Skeletal muscle satellite cell (primary cell): ENCODE results near the gene APBB2.

Experiments
- H3K27me3 ChIP-seq: 2 replicates; pipeline ENCODE4 v1.7.0; 2013; ENCODE audit warnings: low read length; ENCODE audit not compliant: control insufficient read depth, insufficient read depth
- H3K36me3 ChIP-seq: 2 replicates; pipeline ENCODE4 v1.7.0; 2013; ENCODE audit warnings: mild to moderate bottlenecking, control low read depth, low read length; ENCODE audit not compliant: insufficient read depth
- H3K4me1 ChIP-seq: 2 replicates; pipeline ENCODE4 v1.7.0; 2013; ENCODE audit warnings: low read length; ENCODE audit not compliant: control insufficient read depth, insufficient read depth
- H3K4me2 ChIP-seq: 2 replicates; pipeline ENCODE4 v1.7.0; 2013; ENCODE audit warnings: mild to moderate bottlenecking, low read length
- H3K4me3 ChIP-seq: 2 replicates; pipeline ENCODE4 v1.7.0; 2013; ENCODE audit warnings: low read length
- H3K9ac ChIP-seq: 2 replicates; pipeline ENCODE4 v1.7.0; 2013; ENCODE audit warnings: mild to moderate bottlenecking, low read depth, low read length, moderate library complexity
- H3K9me3 ChIP-seq: replicated peaks from 2 replicates; pipeline ENCODE4 v1.7.0; 2013; ENCODE audit warnings: mild to moderate bottlenecking, control low read depth, low read length

APBB2 gene

DNA sequence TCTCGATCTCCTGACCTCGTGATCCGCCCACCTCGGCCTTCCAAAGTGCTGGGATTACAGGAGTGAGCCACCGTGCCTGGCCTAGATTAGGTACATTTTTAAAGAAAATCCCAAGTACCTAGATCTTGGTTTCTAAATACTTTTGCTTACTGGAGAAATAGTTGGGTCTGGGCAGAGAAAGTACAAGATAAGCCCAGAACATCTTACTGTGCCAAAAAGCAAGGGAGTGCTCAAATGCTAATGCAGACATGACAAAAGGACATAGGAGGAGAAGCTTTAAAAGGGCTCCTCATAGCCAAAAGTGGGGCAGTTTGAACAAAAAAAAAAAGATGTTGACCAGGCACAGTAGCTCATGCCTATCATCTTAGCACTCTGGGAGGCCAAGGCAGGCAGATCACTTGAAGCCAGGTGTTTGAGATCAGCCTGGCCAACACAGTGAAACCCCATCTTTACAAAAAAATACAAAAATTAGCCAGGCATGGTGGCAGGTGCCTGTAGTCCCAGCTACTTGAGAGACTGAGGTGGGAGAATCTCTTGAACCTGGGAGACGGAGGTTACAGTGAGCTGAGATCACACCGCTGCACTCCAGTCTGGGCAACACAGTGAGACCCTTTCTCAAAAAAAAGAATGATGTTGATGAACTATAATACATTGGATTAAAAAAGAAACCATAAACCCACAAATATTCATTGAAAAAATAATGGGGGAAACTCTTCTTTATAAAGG, 107.5 kb downstream of the APBB2 start:
- H3K9ac ChIP-seq: no peak overlapping the region
- H3K9me3 ChIP-seq: no peaks in the 10 kb centered on the region
- H3K4me1 ChIP-seq: peaks cover 17% of the 10 kb centered on the region
- H3K36me3 ChIP-seq: peaks cover 17% of the 10 kb centered on the region
- H3K27me3 ChIP-seq: no peaks in the 10 kb centered on the region
- H3K4me2 ChIP-seq: no peak overlapping the region
- H3K4me3 ChIP-seq: no peak overlapping the region

DNA sequence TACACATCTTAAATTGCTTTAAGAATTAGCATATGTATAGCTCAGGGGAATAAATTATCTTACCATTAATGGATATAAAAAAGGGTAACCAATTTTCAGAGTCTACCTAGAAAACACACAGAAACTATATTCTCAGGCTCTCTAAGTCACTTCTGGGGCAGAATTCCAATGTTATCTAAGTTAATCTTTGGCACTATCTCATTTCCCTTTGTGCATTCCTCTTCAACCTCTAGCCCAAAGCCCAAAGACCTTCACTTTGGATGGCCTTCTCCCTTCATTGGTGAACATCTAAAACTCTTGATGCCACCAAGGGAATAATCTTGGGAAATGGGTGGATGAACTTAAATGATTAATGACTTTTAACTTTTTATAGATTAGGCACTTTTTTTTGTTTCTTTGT, 108.3 kb downstream of the APBB2 start:
- Histone ChIP-seq H3K4me2 (no peak overlapping the region), H3K9ac (no peak overlapping the region), H3K4me3 (no peak overlapping the region), H3K4me1 (peaks cover 17% of the 10 kb centered on the region), H3K36me3 (peaks cover 9% of the 10 kb centered on the region), H3K27me3 (no peaks in the 10 kb centered on the region), H3K9me3 (no peaks in the 10 kb centered on the region)

GRCh38 chr4:41104155-41104554, 110.2 kb downstream of the APBB2 start:
- no peaks in the 10 kb centered on the region for H3K36me3 ChIP-seq
- no peaks in the 10 kb centered on the region for H3K9me3 ChIP-seq
- H3K27me3 ChIP-seq: no peaks in the 10 kb centered on the region
- H3K9ac ChIP-seq: no peak overlapping the region
- H3K4me3 ChIP-seq: no peak overlapping the region
- peaks cover 17% of the 10 kb centered on the region for H3K4me1 ChIP-seq
- H3K4me2 ChIP-seq: no peak overlapping the region

DNA sequence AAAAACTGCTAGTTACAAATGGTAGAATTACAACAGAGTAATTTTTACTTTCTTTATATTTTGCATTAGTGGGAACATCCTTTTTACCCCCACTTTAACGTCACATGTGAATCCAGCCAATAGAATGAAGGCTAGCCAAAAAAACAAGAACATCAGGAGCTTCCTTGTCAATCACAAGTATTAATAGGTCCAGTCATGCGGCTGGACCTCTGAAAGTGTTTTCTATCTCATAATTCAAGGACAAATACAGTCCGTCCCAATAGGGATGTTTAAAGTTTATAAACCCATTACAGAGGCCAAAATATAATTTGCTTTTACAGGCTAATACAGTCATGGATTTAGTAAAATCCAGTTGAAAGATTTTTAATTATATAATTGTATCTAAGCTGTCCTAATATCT, 110.7 kb downstream of the APBB2 start:
- no peaks in the 10 kb centered on the region for H3K36me3 ChIP-seq
- no peak overlapping the region for H3K4me2 ChIP-seq
- H3K27me3 ChIP-seq: no peaks in the 10 kb centered on the region
- peaks cover 17% of the 10 kb centered on the region for H3K4me1 ChIP-seq
- no peak overlapping the region for H3K4me3 ChIP-seq
- no peaks in the 10 kb centered on the region for H3K9me3 ChIP-seq
- no peak overlapping the region for H3K9ac ChIP-seq

- H3K9ac ChIP-seq: no peak overlapping the region
- H3K27me3 ChIP-seq: no peaks in the 10 kb centered on the region
- H3K4me1 ChIP-seq: peaks cover 22% of the 10 kb centered on the region
- H3K9me3 ChIP-seq: no peaks in the 10 kb centered on the region
- H3K4me2 ChIP-seq: peak overlapping the region; percentile 2
- no peak overlapping the region for H3K4me3 ChIP-seq
- H3K36me3 ChIP-seq: no peaks in the 10 kb centered on the region
Observed at GRCh38 chr4:41102414-41103092, 111.8 kb downstream of the APBB2 start.

GRCh38 chr4:41098093-41099048, 116.0 kb downstream of the APBB2 start:
- Histone ChIP-seq H3K4me3 (no peak overlapping the region), H3K4me1 (peaks cover 24% of the 10 kb centered on the region), H3K27me3 (no peaks in the 10 kb centered on the region), H3K4me2 (no peak overlapping the region), H3K9ac (no peak overlapping the region), H3K36me3 (no peaks in the 10 kb centered on the region), H3K9me3 (no peaks in the 10 kb centered on the region)

DNA sequence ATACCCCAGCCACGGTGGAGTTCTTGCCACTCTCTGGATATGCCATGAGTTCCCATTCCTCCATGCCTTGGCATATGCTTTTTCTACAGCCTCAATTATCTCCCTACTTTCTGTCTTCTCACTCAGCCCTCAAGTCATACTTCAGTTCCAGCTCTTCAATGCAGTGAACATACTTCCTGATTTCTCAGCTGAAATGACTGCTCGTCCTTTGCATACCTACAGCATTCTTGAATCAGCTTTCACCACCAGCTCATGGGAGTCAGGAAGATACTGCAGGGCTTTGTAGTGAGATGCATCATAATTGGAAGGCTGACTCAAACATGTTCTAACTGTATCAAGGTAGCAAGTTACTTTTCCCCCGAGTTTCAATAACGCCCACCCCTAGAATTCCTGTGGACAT, 118.4 kb downstream of the APBB2 start:
- H3K9me3 ChIP-seq: no peaks in the 10 kb centered on the region
- peaks cover 1% of the 10 kb centered on the region for H3K36me3 ChIP-seq
- peaks cover 12% of the 10 kb centered on the region for H3K4me1 ChIP-seq
- H3K27me3 ChIP-seq: no peaks in the 10 kb centered on the region
- no peak overlapping the region for H3K4me3 ChIP-seq
- H3K9ac ChIP-seq: no peak overlapping the region
- H3K4me2 ChIP-seq: no peak overlapping the region

GRCh38 chr4:41095192-41095872, 119.0 kb downstream of the APBB2 start:
- no peaks in the 10 kb centered on the region for H3K27me3 ChIP-seq
- no peaks in the 10 kb centered on the region for H3K9me3 ChIP-seq
- H3K4me1 ChIP-seq: peaks cover 12% of the 10 kb centered on the region
- H3K9ac ChIP-seq: no peak overlapping the region
- no peak overlapping the region for H3K4me3 ChIP-seq
- H3K36me3 ChIP-seq: peaks cover 6% of the 10 kb centered on the region
- H3K4me2 ChIP-seq: no peak overlapping the region

DNA sequence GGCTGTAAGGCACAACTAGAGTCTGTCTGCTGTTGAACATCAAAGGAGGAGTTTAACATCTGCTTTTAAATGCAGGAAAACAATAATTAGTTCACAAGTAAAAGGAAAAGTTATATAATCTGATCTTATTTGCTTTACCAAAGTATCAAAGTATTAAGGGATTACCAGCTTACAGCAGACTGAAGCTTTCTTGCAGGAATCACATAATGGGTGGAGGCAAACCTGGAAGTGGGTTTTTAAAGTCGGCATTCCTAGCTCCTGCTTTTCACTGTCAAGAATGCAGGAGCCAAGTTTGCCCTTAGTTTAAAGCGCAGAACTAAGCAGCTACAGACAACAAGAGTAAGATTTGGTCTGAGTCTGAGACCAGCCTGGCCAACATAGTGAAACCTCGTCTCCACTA, 122.2 kb downstream of the APBB2 start:
- Histone ChIP-seq H3K4me1 (peaks cover 7% of the 10 kb centered on the region), H3K9me3 (no peaks in the 10 kb centered on the region), H3K4me2 (no peak overlapping the region), H3K36me3 (peaks cover 6% of the 10 kb centered on the region), H3K27me3 (no peaks in the 10 kb centered on the region), H3K4me3 (no peak overlapping the region), H3K9ac (no peak overlapping the region)

DNA sequence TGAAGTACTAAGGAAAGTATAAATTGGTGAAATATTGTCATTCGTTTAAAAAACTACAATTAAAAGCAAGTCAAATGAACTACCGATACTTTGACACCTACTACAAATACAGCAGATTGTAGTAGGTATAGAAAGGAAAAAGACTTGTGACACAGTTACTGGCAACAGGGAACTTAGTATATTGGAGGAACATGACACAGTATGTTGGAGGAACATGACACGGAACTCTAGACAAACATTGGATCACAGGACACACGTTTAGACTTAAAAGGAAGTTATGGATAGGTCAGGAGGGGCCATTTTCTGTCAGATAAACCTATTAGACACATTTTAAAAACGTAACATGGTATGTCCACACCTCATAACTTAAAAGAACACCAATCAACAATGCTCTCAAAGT, 132.5 kb downstream of the APBB2 start:
- no peaks in the 10 kb centered on the region for H3K36me3 ChIP-seq
- no peak overlapping the region for H3K9ac ChIP-seq
- H3K4me1 ChIP-seq: peaks cover 8% of the 10 kb centered on the region
- H3K9me3 ChIP-seq: no peaks in the 10 kb centered on the region
- H3K27me3 ChIP-seq: no peaks in the 10 kb centered on the region
- no peak overlapping the region for H3K4me2 ChIP-seq
- no peak overlapping the region for H3K4me3 ChIP-seq

- H3K9me3 ChIP-seq: no peaks in the 10 kb centered on the region
- no peak overlapping the region for H3K4me2 ChIP-seq
- H3K36me3 ChIP-seq: no peaks in the 10 kb centered on the region
- no peak overlapping the region for H3K9ac ChIP-seq
- peaks cover 8% of the 10 kb centered on the region for H3K4me1 ChIP-seq
- no peaks in the 10 kb centered on the region for H3K27me3 ChIP-seq
- H3K4me3 ChIP-seq: no peak overlapping the region
Observed at GRCh38 chr4:41080976-41081375, 133.4 kb downstream of the APBB2 start.
